GM18870 (cell line): Measurements from ENCODE around the gene LEF1.
"Not testable (repeated sequence)": the region's sequence is repeated elsewhere in the genome, so short reads cannot be mapped to it uniquely, and the experiment has no call there.

Experiments used
- ATAC-seq: cut with Tn5 transposase; IDR thresholded peaks from one replicate; pipeline ENCODE4 v1.9.1; 2021; ENCODE audit warnings: moderate library complexity; ENCODE audit not compliant: unreplicated experiment

LEF1 gene

DNA sequence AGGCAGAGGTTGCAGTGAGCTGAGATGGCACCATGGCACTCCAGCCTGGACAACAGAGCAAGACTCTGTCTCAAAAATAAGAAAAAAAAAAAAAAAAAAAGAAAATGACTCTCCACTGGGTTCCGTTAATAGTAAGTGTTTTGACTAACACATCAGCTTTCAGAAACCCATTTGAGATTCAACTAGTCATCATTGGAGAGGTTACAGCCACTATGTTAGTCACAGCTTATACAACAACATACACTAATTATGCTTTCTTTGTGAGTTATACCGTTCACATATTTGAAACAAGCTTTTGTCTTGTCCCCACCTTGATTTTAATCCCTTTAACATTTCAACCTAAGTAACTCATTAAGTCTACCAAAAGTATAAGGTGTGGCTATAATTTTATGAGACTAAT lies 130.8 kb downstream of the LEF1 start:
- ATAC-seq: no peak

DNA sequence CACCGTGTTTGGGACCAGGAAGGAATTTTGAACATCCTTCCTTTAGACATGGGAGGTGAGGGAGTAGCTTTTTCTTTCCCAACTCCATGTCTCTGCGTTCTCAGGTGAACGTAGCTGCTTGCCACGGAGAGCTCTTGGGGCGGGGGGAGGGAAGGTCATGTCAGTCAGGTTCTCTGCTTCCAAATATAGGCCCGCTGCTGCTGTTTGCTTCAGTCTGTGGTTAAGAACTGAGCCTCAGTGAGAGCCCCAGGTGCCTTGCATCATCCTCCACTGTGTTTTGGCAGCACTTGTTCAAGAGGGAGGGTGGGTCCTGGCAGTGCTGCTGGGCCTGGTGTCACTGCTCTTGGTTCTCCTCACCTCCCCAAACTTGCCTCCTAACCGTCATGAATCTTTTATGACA lies 132.5 kb downstream of the LEF1 start:
- ATAC-seq: peak; percentile 75

DNA sequence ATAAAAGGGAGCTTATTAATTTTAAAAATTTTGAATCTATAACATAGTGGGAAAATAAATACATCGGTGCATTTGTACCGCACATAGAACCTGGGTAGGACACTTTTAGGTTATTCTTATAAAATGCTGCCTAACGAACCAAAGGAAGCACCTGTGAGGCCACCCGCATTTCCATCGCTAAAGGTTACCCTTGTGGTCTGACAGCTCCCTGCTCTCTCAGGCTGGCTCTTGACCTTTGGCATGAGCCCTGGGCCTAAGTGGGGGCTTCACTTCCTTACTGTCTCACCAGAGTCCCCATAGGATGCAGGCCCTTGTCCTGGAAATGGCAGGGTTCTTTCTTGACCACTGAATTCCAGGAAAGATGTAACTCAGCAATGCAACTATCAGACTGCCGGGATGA lies 133.0 kb downstream of the LEF1 start:
- ATAC-seq: no peak

DNA sequence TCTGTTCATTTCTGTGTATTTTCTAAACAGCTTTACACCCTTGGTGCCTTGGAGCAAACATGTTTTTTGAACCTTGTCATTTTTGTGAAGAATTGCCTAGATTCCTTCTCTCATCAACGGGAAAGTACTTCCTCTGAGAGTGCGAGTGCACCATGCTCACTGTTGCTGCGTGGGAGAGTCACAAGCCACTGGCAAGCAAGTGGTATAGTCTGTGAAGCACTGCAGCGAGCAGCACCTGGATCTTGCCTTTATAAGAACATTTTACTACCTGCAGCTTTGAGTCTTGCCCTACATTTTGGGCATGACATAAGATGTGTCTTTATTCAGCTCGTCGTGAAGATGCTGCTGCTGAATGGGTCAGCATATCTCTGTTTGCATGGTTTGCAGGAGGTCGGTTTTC lies 134.2 kb downstream of the LEF1 start:
- no peak for ATAC-seq

DNA sequence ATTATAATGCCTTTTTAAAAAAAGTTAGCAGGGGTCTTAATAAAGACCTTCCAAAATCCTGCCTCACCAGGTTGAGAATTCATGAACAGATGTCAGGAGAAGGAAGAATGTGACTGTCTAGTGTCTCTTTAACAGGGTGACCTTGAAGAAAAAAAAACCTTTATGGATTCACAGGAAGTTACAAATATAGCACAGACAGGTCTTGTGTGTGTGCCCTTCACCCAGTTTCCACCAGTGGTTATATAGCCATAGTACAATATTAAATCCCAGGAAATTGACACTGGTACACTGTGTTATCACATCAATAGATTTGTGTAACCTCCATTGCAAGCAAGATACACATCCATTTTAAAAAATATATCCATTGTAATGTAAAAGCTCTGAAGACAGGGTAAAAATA lies 135.4 kb downstream of the LEF1 start:
- ATAC-seq: no peak

DNA sequence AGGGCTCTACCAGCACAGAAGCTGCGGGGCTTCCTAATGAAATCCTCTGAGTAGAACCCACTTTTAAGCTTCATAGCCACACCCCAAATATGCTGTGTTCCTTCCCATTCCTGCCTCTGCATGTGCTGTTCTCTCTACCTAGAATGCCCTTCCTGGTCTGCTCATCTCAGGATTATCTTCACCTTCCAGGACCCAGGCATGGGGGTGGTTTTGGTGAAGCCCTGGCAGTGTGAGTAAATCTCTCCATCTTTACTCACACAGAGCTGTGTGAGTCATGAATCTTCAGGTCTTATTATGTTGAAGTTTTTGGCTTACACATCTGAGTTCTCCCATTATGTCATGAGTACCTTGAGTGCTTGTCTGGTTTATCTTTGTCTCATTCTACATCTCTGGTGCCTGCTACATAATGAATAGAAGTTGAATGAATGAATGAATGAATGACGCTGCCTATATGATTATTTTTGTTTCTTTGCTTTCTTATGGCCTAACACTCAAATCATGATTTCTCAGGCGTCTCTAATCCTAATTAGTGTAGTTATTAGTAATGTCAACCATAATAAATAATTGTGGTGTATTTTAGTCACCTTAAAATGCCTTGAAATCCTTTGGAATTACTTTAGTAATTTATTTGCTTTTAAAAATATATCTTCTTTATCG lies 137.2 kb downstream of the LEF1 start:
- ATAC-seq: no peak

DNA sequence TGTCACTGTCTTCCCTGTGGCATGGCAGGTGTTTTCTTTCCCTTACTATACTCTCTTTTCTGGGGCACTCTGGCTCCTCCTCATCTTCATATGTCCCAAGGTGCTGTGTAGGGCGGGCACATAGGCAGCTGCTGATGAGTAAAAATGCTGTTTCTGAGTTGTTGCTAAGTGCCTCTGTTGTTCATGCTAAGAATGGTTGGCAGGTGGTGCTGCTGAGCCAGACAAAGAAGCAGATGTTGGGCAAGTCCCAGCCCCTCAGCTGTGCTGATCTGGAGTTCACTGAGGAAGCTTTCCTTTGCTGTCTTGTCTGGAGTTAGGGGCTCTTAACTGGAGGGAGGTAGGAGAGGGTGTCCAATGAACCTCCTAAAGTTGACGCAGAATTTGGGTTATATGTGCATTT lies 138.4 kb downstream of the LEF1 start:
- ATAC-seq: peak; percentile 95

DNA sequence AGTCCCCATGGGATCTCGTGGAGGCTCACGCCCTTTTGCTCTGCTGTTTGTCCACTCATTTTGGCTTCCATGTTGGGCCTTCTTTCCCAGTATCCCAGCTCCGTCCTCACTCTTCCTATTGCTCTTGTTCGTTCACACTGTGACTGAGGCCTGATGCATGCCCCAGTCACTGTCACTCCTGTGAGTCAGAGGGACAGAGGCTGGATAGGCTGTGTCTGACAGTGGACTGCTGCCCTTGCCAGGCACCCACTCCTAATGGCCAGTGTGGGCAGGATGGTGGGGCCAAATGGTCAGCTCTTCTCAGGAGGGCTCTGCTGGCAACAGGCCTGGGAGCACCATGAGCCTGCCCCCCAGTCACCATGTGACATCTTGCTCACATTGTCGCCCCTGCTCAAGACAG lies 139.0 kb downstream of the LEF1 start:
- ATAC-seq: no peak

DNA sequence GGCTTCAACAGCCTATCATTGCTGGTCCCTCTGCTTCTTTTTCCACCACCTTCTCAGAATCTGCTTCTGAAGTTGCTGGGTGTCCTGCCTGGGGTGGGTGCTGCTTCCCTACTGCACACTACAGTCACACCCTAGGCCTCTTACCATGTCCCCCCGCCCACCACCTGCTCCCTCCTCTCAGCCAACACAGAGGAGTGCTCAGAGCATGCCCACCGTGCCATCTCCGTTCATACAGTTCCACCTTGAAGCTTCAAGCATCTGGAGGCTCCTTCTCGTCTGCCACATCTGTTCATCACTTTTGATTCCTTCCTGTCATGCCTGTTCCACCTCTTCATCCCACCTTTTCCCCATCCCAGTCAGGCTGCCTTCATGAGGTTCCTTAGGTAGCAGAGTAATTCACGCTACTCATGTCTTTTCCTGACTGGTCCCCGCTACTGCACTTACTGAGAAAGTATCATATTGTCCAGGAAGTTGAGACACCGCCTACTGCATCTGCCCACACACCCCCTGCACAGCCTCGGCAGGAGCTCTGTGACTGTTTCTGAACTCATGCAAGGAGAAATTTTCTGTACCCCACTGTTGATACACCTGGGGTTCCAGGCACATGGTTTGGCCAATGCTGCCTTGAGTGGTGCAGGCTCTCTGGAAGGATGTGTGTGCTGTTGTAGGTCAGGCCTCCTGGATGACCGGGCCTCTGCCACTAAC lies 139.6 kb downstream of the LEF1 start:
- no peak for ATAC-seq

DNA sequence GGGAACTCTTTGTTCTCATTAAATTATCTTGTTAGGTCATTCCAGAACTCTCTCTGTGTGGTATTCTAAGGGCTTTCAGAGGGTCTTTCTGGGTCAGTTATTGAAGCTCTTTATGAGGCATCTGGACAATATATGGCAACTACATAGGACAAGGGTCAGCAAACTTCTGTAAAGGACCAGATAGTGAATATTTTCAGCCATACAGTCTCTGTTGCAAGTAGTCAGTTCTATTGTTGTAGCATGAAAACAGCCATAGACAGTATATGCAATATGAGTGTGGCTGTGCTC lies 143.9 kb downstream of the LEF1 start:
- ATAC-seq: no peak

DNA sequence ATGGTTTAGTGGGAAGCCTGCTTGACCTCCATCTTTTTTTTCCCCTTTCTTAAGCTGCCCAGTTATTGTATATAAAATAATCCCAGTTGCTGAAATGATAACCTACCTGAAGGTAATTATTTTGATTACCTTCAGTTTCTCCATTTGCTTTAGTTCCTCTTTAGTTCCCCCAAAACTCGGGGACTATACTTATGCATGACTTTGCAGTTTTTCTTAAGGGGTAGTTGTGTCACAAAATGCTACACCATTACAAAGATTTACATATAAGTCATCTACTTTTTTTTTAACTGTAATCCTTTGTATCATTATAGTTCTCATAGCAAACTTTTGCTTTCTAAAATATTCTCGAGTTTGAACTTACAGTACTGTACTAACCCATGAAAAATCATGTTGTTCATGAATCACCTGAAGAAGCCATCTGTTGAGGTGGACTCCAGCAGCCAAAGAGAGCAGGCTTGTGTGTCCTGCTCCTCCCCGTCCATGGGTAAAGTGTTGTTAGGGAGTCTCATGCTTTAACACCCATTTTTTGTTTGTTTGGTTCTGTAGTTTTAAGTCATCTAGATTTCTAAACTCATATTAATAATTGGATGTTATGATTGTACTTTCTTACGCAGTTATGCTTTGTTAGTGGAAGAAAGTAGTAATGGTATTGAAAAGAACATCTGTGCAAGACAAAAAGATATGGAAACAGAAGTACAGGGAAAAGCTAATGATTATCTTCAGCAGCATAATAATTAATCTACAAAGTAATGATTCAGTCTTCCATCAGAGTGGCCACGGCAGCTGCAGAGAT lies 144.5 kb downstream of the LEF1 start:
- ATAC-seq: no peak

DNA sequence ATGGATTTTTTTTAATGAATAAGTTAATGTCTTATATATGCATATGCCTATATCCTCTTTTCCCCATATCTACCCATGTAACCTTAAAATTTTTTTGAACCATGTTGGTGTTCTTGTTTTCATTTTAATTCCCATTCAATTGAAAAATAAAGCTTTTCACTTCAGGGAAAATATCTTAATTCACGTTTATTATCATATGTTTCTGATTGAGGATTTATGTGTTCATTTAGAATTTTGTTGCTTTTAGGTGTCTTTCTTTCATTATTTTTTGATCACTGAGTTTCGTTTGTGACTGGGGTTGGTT lies 149.9 kb downstream of the LEF1 start:
- ATAC-seq: no peak

DNA sequence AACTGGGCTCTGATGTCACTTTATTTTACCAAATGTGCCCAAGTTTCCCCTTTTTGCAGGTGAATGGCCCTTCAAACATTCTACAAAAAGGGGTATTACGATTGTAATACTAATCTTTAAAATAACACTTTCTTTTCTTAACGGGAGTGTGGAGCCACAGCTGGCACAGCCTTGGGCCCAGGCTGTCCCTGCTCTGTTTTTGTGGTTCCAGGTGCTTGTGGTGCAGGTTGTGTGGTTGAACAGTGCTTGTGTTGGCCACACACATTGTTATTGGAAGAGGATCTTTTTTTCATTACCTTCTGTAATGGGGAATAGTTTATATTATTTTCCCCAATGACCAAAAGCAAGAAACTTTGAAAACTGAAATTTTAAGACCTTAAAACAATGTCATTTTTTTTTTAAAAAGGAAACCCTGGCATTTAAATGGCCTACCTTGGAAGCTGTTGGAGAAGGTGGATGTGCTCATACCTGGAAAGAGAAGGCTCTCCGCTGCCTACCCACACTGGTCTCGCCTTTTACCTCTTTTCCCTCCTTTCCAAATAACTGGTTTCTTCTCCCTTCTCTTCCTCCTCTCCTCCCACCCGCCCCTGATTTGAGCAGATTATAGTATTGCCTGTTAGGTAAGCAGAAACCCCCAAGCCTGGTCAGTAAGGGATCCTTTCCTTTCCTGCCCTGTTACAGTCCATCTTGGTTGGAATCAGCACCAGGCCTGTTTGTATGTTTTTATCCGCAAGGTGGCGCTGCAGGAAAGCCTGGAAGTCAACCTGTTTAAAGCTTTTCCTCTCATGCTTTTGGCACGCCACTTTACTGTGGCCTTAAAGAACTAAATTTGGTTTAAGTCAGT lies 150.5 kb downstream of the LEF1 start:
- peak; percentile 78 for ATAC-seq

DNA sequence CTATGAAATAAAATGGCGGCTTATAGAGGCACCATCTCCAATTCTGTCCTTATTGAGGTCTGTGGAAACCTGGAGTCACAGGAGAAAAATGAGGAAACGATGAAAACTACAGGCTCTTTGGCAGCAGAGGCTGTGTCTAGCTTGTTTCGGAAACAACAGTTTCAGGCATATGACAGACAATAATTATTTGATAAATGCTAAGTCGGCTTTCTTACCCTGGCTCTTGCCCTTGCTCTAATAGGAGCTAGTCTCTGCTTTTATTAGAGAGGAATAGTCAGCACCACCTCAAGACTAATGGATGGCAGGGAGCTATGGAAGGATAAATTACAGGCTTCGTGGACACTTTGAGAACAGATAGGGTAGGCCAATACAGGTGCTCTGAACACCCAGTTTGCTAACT lies 154.8 kb downstream of the LEF1 start:
- no peak for ATAC-seq

DNA sequence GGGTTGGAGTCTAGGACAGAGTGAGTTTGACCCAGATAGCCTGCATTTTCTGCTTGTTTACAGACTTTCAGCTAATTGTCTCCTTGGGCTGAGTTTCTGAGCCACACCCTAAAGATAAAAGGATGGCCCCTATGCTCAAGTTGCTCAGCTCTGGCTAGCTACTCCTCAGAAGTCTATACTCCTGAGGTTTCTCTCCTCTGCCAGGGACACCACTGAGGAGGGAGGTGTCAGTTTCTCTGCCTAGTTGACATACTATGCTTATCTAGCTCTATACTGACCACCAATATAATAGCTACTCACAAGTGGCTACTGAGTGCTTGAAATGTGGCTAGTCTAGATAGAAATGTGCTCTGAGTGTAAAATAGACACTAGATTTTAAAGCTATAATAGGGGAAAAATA lies 155.4 kb downstream of the LEF1 start:
- no peak for ATAC-seq

DNA sequence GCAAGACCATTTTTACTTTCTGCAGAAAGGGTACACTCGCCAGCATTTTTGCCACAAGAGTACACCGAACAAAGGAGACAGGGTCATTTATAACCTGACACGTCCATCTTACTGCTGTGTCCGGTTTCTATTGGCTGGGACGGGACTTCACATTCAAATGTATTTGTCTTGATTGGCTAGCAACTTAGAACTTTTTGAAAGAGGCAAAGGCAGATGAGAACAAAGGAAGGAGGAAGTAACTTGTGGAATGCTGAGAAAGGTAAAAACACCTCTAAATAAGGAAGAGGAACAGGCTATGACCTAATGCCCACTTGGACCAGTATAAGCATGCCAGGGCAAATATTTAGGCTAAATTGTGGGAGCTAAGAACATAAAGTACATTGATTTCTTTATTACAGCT lies 156.3 kb downstream of the LEF1 start:
- ATAC-seq: not testable (repeated sequence)

DNA sequence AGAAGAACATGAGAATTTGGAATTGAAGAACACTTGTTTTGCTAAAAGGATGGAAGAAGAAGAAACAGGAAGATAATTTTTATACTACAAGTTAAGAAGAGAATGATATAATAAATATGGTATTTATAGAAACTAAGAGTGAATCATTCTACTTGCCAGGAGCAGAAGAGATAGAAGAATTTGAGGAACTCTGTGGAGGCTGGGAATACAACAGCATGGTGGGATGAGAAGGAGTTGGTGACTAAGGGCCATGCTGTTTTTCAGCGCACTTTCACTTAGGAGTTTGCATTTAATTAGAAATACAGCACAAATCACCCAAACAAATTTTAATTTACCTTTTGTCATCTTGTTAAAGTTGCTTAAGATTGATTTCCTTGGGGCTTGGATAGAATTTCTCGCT lies 158.6 kb downstream of the LEF1 start:
- ATAC-seq: no peak

DNA sequence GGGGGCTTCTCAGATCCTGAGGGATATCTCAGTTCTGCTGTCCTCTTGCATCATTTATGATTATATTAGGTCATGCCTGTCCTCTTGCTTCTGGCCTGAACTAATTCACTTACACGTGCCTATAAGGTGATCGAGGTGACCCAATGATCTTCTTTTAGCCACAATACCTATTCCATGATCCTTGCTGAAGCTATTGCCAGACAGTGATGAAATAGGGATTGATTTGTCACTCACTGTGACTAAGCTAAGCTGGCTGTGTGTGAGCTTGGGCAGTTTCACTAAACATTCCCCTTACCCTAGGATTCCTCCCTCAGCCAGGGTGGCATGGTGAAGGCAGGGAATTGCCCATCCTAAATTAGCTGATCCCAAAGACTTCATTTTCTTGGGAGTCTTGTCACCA lies 160.0 kb downstream of the LEF1 start:
- ATAC-seq: no peak

DNA sequence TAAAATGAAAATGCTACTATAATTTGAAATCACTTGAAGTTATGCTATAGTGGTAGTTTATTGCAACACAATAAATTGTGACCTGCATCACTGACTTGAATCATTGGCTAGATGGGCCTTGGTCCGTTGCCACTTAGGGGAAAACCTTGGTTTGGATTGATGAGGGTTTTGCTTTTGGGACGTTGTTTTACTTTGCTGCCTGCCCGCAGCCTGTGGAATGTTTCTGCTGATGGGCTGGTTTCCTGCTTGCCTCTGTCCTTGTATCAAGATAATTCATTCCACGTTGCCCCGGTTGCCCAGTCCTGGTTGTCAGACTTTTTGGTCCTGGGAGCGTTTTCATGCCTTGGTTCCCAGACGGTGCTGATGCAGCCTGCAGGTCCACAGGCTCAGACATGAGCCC lies 160.7 kb downstream of the LEF1 start:
- no peak for ATAC-seq

DNA sequence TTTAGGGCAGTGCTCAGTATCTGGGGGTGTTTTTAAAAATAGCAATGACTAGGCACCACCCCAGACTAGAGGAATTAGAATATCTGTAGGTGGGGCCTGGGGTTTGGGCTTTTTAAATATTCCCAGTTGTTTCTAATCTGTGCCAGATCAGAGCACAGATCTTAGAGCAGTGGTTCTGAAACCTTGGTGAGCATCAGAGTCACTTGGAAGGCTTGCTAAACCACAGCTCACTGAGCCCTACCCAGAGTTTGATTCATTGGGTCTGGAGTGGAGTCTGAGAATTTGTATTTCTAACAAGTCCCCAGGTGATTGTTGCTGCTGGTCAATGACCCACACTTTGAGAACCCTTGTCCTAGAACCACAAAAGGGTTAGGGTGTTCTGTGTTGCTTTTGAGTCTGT lies 162.4 kb downstream of the LEF1 start:
- no peak for ATAC-seq

DNA sequence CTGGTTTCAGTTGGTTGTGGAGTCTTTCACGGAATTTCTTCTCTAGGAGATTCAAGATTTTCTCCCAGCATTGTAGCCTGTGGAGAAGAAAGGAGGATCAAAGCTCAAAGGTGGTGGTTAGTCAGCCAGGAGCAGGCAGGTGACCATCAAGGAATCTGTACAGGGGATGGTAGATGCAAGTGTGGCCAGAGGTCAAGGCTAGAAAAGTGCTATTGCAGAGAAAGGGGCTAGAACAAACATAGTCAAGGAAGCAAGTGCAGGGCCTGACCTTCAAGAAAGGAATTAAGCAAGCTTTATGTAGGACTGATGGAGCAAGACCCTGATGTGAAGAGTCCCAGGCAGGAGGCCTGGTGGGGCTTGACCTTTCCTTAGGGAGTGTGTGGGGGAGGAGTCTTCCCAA lies 162.9 kb downstream of the LEF1 start:
- ATAC-seq: no peak

DNA sequence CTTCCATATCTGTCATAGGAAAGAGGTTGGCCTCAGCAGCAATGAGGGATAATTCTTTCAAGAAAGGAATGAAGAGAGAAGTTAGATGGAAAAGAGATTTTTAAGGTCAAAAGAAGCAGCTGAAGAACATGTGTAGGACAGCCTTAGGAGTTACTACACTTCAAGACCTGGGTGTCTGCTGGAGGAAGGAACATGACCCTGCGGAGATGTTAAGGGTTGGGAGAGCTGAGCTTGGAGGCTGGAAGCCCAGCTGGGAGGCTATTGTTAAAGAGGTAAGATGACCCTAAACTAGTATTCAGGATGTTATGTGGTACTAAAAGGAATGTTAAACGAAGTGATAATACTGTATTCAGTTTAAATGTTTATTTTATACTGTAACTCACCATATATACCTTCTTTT lies 164.1 kb downstream of the LEF1 start:
- ATAC-seq: no peak
